GM12875 (cell line): ENCODE data around the gene PPP6R3.

ENCODE experiments used
- H3K4me3 ChIP-seq: one replicate; pipeline ENCODE4 v1.5.1; 2011; ENCODE audit warnings: low read depth, low read length, control low read depth
- CTCF ChIP-seq: IDR thresholded peaks from 2 replicates; pipeline ENCODE4 v1.5.1; 2011; ENCODE audit warnings: low read depth, mild to moderate bottlenecking, control low read depth, inconsistent platforms, low read length, moderate library complexity, borderline replicate concordance; ENCODE audit not compliant: insufficient read depth

PPP6R3 gene

GRCh38 chr11:68598816-68599653 lies 138.5 kb downstream of the PPP6R3 start:
- no peak overlapping the region for H3K4me3 ChIP-seq
- no peak for TF ChIP-seq CTCF

GRCh38 chr11:68601147-68601546 lies 140.6 kb downstream of the PPP6R3 start:
- H3K4me3 ChIP-seq: no peak overlapping the region
- TF ChIP-seq CTCF: no peak

- no peak for TF ChIP-seq CTCF
- no peak overlapping the region for H3K4me3 ChIP-seq
Measured at GRCh38 chr11:68609761-68610160, 149.2 kb downstream of the PPP6R3 start.

- no peak for TF ChIP-seq CTCF
- H3K4me3 ChIP-seq: no peak overlapping the region
Measured at GRCh38 chr11:68610452-68611116, 150.0 kb downstream of the PPP6R3 start.

GRCh38 chr11:68615657-68616056 lies 155.1 kb downstream of the PPP6R3 start:
- TF ChIP-seq CTCF: no peak
- H3K4me3 ChIP-seq: no peak overlapping the region

- no peak overlapping the region for H3K4me3 ChIP-seq
- no peak for TF ChIP-seq CTCF
Measured at GRCh38 chr11:68617925-68618809, 157.6 kb downstream of the PPP6R3 start.
